Chondrocyte (in vitro differentiated cells): Measurements from ENCODE around the gene ANXA6. TPM values are rescaled to one million over a fixed set of nuclear protein-coding genes. Genes with fewer than 3 reads are reported as not detected.
A peak's percentile ranks its signal among the peaks of the same experiment; 100 is the strongest.

ENCODE experiments used
- DNase-seq: peaks from one replicate; pipeline ENCODE4 v3.0.0; 2021; ENCODE audit warnings: mixed read lengths, low spot score
- H3K27ac Mint-ChIP-seq: one replicate; pipeline ENCODE4 v1.8.0; 2021; ENCODE audit warnings: mild to moderate bottlenecking, moderate library complexity, mixed read lengths; ENCODE audit not compliant: unreplicated experiment
- H3K27me3 Mint-ChIP-seq: 2 replicates; pipeline ENCODE4 v1.8.0; 2021; ENCODE audit warnings: low read depth, mixed read lengths
- H3K36me3 Mint-ChIP-seq: 2 replicates; pipeline ENCODE4 v1.8.0; 2021; ENCODE audit warnings: low read depth, mixed read lengths
- H3K4me1 Mint-ChIP-seq: 2 replicates; pipeline ENCODE4 v1.8.0; 2021; ENCODE audit warnings: low read depth, mild to moderate bottlenecking, mixed read lengths
- H3K4me3 Mint-ChIP-seq: one replicate; pipeline ENCODE4 v1.8.0; 2021; ENCODE audit warnings: mild to moderate bottlenecking, moderate library complexity, mixed read lengths; ENCODE audit not compliant: unreplicated experiment
- H3K9me3 Mint-ChIP-seq: 2 replicates; pipeline ENCODE4 v1.8.0; 2021; ENCODE audit warnings: low read depth, mixed read lengths
- long read RNA-seq: library from polyadenylated mRNA; stranded (forward); transcript quantifications from one replicate; pipeline ENCODE4 v2.0.0, GENCODE V29; 2021
- total RNA-seq: library from RNA; stranded (reverse); gene quantifications from 3 replicates; pipeline ENCODE4 v1.2.1, GENCODE V29; 2021
- TF ChIP-seq, protein P1 (sequence below): fragments of 200-600 bp; sonication (generic); IDR thresholded peaks from 2 replicates; pipeline ENCODE4 v1.5.0; 2021; ENCODE audit warnings: antibody characterized with exemption, mild to moderate bottlenecking, moderate library complexity

The ANXA6 gene
- total RNA-seq, result 333 to 456 TPM (median 450 TPM) in 3 replicates
- long read RNA-seq, transcript ANXA6-201 (26 exons, 2,593 nt), result major isoform, 170 of 256 reads
- long read RNA-seq, partial matches to known transcripts, result 32 of 256 reads
- long read RNA-seq, other reads (novel, unspliced or antisense), result 54 of 256 reads

DNA sequence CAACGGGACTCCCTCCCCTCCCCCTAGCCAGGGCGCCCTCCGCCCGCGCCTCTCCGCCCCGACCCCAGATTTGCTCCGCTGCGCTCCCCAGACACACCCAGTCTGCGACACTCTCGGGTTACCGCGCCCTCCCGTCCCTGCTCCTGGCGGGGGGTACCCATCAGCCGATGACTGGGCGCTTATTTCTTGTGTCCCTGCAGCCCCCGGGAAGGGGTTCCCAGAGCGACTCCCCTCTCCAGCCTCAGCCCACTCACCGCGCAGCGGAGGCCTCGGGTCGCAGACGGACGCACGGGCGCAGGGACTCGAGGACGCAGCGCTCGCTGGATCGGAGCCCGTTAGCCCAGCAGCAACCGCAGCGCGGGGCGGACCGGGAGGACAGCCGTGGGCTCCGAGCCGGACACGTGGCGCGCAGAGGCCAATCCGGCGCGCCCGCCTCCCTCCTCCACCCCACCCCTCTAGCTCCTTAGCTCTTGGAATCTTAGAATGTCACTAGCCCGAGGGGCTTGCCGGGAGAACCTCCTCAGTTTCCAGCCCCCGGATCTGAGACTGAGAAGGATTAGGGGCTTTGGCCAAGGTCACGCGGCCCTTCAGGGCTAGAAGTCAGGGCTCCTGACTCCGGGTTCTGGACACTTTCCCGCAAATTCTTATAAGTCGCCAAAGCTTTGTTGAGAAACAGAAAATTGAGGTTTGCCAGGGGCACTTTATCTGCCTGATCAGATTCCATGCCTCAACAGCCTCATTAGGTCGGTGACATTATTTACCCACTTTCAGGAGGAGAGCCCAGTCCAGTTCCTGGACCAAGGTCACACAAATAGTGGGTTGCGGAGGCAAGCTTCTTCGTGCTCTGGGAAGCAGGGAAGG, at the start of gene ANXA6:
Gene ANXA6, minus strand, starts transcription at position 354 of the 861 bp plus-strand sequence. CDS start 9,878 bp downstream, outside the sequence.
- TF ChIP-seq, protein P1, sequence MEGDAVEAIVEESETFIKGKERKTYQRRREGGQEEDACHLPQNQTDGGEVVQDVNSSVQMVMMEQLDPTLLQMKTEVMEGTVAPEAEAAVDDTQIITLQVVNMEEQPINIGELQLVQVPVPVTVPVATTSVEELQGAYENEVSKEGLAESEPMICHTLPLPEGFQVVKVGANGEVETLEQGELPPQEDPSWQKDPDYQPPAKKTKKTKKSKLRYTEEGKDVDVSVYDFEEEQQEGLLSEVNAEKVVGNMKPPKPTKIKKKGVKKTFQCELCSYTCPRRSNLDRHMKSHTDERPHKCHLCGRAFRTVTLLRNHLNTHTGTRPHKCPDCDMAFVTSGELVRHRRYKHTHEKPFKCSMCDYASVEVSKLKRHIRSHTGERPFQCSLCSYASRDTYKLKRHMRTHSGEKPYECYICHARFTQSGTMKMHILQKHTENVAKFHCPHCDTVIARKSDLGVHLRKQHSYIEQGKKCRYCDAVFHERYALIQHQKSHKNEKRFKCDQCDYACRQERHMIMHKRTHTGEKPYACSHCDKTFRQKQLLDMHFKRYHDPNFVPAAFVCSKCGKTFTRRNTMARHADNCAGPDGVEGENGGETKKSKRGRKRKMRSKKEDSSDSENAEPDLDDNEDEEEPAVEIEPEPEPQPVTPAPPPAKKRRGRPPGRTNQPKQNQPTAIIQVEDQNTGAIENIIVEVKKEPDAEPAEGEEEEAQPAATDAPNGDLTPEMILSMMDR, result no peak
- H3K27ac Mint-ChIP-seq, result peak within 1 kb of the TSS; percentile 84

GRCh38 chr5:151205411-151205810, 47.8 kb upstream of the ANXA6 start:
- Mint-ChIP-seq H3K27ac (no peak overlapping the region), H3K4me3 (no peak overlapping the region)

More for the DNA sequence above, at the start of gene ANXA6:
- DNase-seq, result peak; percentile 92
- Mint-ChIP-seq H3K4me3 (peak within 1 kb of the TSS; percentile 88), H3K27me3 (no peaks in the 10 kb centered on the region), H3K9me3 (no peaks in the 10 kb centered on the region), H3K36me3 (peaks cover 5% of the 10 kb centered on the region), H3K4me1 (peaks cover 47% of the 10 kb centered on the region)

DNA sequence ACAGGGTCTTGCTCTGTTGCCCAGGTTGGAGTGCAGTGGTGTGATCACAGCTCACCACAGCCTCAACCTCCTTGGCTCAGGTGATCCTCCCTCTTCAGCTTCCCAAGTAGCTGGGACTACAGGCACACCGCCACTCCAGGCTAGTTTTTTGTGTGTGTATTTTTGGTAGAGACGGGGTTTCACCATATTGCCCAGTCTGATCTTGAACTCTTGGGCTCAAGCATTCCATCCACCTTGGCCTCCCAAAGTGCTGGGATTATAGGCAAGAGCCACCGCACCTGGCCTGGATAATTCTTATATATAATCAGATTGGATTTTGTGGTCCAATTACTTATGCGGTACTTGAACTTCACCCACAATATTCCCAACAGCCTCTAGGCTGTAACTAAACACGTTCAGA, 46.5 kb upstream of the ANXA6 start:
- TF ChIP-seq, protein P1, result no peak
- Mint-ChIP-seq H3K27me3 (peaks cover 17% of the 10 kb centered on the region), H3K4me1 (no peaks in the 10 kb centered on the region)

More at GRCh38 chr5:151205411-151205810, 47.8 kb upstream of the ANXA6 start:
- peaks cover 15% of the 10 kb centered on the region for H3K27me3 Mint-ChIP-seq
- H3K36me3 Mint-ChIP-seq, result no peaks in the 10 kb centered on the region
- TF ChIP-seq, protein P1, result no peak
- DNase-seq, result no peak
- H3K9me3 Mint-ChIP-seq, result no peaks in the 10 kb centered on the region
- H3K4me1 Mint-ChIP-seq, result no peaks in the 10 kb centered on the region

DNA sequence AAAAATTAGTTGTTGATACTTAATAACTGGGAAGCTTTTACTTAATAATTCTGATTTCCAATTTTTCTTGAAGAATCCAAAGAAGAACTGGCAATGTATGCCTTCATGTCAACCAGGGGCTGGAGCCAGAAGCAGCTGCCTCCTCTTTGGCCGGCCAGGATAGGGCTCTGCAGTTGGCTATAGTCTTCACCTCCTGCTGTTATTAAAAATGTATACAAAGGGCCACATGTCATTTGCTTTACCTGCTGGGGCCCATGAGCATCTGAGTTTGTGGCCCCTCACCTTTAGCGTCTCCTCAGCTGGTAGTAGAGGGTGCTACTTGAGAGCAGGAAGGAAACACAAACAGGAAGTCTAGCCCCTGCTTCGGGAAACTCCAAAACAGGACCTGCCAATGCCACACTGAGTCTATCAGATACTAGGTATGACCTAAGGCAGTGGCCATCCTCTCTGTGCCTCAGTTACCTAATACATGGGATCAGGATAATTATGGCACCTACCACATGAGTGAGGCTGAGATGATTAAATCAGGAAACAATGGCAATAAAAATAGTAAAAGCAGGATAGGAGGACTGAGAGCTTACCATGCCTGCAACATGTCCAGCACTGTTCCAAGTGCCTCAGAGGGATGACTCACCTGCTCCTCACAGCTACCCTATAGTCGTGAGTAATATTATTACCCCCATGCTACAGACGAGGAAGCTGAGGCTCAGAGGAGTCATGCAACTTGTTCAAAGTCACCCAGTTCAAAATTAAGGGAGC, 45.0 kb upstream of the ANXA6 start:
- H3K27ac Mint-ChIP-seq, result no peak overlapping the region
- no peaks in the 10 kb centered on the region for H3K9me3 Mint-ChIP-seq
- no peak overlapping the region for H3K4me3 Mint-ChIP-seq
- no peaks in the 10 kb centered on the region for H3K36me3 Mint-ChIP-seq
- TF ChIP-seq, protein P1, result no peak
- no peak for DNase-seq
- peaks cover 19% of the 10 kb centered on the region for H3K27me3 Mint-ChIP-seq
- H3K4me1 Mint-ChIP-seq, result no peaks in the 10 kb centered on the region

More for the DNA sequence above, 46.5 kb upstream of the ANXA6 start:
- H3K36me3 Mint-ChIP-seq, result no peaks in the 10 kb centered on the region
- DNase-seq, result no peak
- H3K9me3 Mint-ChIP-seq, result no peaks in the 10 kb centered on the region
- H3K27ac Mint-ChIP-seq, result no peak overlapping the region
- no peak overlapping the region for H3K4me3 Mint-ChIP-seq
